ENCODE data around the gene ARID3B. TPM values are rescaled to one million over a fixed set of nuclear protein-coding genes. Genes with fewer than 3 reads are reported as not detected.

The ARID3B gene
- total and polyA plus RNA-seq, 2 of the 13 experiments (the other 11 are each of a cell fraction or from before 2014, with no cell fraction given), result 5.3 to 12.8 TPM

- TF ChIP-seq KIAA2018 (CRISPR knock-in tag; IDR thresholded peaks at IDR 0.05; ENCODE audit: borderline replicate concordance) (no peak), BCL3 (CRISPR knock-in tag; IDR thresholded peaks at IDR 0.05) (peak; percentile 67; the same call in 1 of the 2 replicates), HNRNPH1 (optimal IDR thresholded peaks at IDR 0.05; ENCODE audit: low read depth, low read length) (no peak), ZNF75D (CRISPR knock-in tag; IDR thresholded peaks at IDR 0.05; ENCODE audit: borderline replicate concordance) (no peak), GLI4 (CRISPR knock-in tag; IDR thresholded peaks at IDR 0.05; ENCODE audit: borderline replicate concordance) (0 out of 2 replicates have a peak, but pooled peaks have one; percentile 26), NFIC (IDR thresholded peaks at IDR 0.05; ENCODE audit: low read length) (no peak; the same call in 1 of the 2 replicates), PCBP2 (optimal IDR thresholded peaks at IDR 0.05; ENCODE audit: low read depth, low read length, poor library complexity, severe bottlenecking) (no peak), ZNF850 (CRISPR knock-in tag; conservative IDR thresholded peaks at IDR 0.05) (peak; percentile 87; the same call in 1 of the 2 replicates), AGO2 (optimal IDR thresholded peaks at IDR 0.05; ENCODE audit: low read depth, low read length) (peak; percentile 64), JUNB (CRISPR knock-in tag; IDR thresholded peaks at IDR 0.05; ENCODE audit: borderline replicate concordance) (no peak), ZKSCAN8 (CRISPR knock-in tag; IDR thresholded peaks at IDR 0.05; ENCODE audit: borderline replicate concordance) (0 out of 2 replicates have a peak, but pooled peaks have one; percentile 40), MEIS2 (CRISPR knock-in tag; IDR thresholded peaks at IDR 0.05) (peak; percentile 83), TMF1 (CRISPR knock-in tag; IDR thresholded peaks at IDR 0.05; ENCODE audit: low read depth) (peak; percentile 39), KAT7 (CRISPR knock-in tag; IDR thresholded peaks at IDR 0.05; ENCODE audit: borderline replicate concordance) (0 out of 2 replicates have a peak, but pooled peaks have one; percentile 82), SYNCRIP (IDR thresholded peaks at IDR 0.05; ENCODE audit: insufficient read depth, low read depth, low read length) (no peak)
- TF ChIP-seq, protein P1, sequence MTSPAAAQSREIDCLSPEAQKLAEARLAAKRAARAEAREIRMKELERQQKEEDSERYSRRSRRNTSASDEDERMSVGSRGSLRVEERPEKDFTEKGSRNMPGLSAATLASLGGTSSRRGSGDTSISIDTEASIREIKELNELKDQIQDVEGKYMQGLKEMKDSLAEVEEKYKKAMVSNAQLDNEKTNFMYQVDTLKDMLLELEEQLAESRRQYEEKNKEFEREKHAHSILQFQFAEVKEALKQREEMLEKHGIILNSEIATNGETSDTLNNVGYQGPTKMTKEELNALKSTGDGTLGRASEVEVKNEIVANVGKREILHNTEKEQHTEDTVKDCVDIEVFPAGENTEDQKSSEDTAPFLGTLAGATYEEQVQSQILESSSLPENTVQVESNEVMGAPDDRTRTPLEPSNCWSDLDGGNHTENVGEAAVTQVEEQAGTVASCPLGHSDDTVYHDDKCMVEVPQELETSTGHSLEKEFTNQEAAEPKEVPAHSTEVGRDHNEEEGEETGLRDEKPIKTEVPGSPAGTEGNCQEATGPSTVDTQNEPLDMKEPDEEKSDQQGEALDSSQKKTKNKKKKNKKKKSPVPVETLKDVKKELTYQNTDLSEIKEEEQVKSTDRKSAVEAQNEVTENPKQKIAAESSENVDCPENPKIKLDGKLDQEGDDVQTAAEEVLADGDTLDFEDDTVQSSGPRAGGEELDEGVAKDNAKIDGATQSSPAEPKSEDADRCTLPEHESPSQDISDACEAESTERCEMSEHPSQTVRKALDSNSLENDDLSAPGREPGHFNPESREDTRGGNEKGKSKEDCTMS (CRISPR knock-in tag; conservative IDR thresholded peaks at IDR 0.05), result no peak
These were observed 74.7 kb downstream of the ARID3B start, which contains the start of gene CLK3 (continued) for GRCh38 chr15:74615508-74616365.

Data from HepG2 (cell line).